Brain microvascular endothelial cell (primary cell): ENCODE results near the gene C11orf21.
"Not testable (repeated sequence)": the region's sequence is repeated elsewhere in the genome, so short reads cannot be mapped to it uniquely, and the experiment has no call there.

Source experiments
- DNase-seq: peaks from one replicate; pipeline ENCODE4 v3.0.0-alpha.2; 2020
- H3K27ac ChIP-seq: fragments of 250-450 bp; sonication (Bioruptor Pico); 2 replicates; pipeline ENCODE4 v1.5.1; 2020; ENCODE audit warnings: mild to moderate bottlenecking, moderate library complexity
- H3K27me3 ChIP-seq: fragments of 250-450 bp; sonication (Bioruptor Pico); replicated peaks from 2 replicates; pipeline ENCODE4 v1.5.1; 2020; ENCODE audit warnings: mild to moderate bottlenecking
- H3K36me3 ChIP-seq: fragments of 250-450 bp; sonication (Bioruptor Pico); replicated peaks from 2 replicates; pipeline ENCODE4 v1.5.1; 2020; ENCODE audit warnings: mild to moderate bottlenecking
- H3K4me3 ChIP-seq: 2 replicates; pipeline ENCODE4 v1.5.1; 2011; ENCODE audit warnings: low read depth, mild to moderate bottlenecking, control low read depth, low read length, moderate library complexity
- in situ Hi-C: cut with HindIII; loops from 2 replicates; pipeline ENCODE4 v1.10.0; 2017; ENCODE audit warnings: low sequenced_read_pairs, low pct_ligation_motif_present
- TF ChIP-seq, protein P1 (sequence below): IDR thresholded peaks from 2 replicates; pipeline ENCODE4 v1.5.1; 2011; ENCODE audit warnings: low read depth, mild to moderate bottlenecking, moderate library complexity, low read length, control low read depth, inconsistent platforms; ENCODE audit errors: missing control alignments

Gene C11orf21

DNA sequence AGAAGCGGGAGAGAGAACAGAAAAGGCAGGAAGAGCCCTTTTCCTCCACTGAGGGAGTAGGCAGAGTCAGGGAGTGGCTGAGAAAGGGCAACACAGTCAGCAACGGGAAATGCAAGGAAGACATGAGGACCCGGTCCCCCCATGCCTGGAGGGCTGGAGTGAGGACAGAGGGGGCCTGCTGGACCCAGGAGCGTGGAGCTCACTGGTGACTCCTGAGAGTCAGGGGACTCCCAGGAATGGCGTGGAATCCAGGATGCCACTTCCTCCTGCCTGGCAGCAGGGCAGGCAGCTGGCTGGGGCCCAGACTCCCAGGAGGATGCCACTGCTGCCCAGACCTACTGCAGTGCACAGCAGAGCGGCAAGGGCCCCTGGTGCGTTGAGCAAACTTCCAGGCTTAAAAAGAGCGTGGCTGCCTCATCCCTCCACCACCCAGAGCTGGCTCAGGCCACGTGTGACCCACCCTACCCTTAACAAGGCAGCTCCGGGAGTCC is 11.3 kb downstream of the C11orf21 start:
- in situ Hi-C loops: no loop called here
- TF ChIP-seq, protein P1, sequence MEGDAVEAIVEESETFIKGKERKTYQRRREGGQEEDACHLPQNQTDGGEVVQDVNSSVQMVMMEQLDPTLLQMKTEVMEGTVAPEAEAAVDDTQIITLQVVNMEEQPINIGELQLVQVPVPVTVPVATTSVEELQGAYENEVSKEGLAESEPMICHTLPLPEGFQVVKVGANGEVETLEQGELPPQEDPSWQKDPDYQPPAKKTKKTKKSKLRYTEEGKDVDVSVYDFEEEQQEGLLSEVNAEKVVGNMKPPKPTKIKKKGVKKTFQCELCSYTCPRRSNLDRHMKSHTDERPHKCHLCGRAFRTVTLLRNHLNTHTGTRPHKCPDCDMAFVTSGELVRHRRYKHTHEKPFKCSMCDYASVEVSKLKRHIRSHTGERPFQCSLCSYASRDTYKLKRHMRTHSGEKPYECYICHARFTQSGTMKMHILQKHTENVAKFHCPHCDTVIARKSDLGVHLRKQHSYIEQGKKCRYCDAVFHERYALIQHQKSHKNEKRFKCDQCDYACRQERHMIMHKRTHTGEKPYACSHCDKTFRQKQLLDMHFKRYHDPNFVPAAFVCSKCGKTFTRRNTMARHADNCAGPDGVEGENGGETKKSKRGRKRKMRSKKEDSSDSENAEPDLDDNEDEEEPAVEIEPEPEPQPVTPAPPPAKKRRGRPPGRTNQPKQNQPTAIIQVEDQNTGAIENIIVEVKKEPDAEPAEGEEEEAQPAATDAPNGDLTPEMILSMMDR: no peak

DNA sequence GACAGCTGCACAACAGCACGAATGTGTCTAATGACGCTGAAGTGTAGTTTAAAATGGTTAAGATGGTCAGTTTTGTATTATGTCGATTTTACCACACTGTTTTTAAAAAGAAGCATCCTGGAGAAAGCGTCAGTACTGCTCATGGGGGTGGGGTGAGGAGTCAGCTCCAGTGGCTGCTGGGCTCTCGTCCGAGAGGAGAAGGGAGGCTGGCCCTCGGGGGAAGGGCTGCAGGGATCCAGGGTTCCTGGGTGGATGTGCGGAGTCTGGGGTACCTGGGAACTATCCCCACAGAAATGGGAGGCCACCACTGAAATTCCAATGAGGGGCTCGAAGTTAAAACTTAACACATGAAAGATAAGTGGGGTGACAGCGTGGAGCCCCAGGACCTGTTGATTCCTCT is 11.9 kb downstream of the C11orf21 start:
- H3K27ac ChIP-seq: no peak overlapping the region
- H3K4me3 ChIP-seq: no peak overlapping the region
- no peaks in the 10 kb centered on the region for H3K36me3 ChIP-seq
- TF ChIP-seq, protein P1: no peak
- no peak for DNase-seq
- H3K27me3 ChIP-seq: peaks cover 9% of the 10 kb centered on the region
- in situ Hi-C loops: no loop called here

More for the DNA sequence above, 11.3 kb downstream of the C11orf21 start:
- DNase-seq: no peak
- Histone ChIP-seq H3K36me3 (no peaks in the 10 kb centered on the region), H3K4me3 (no peak overlapping the region), H3K27ac (no peak overlapping the region), H3K27me3 (peaks cover 9% of the 10 kb centered on the region)

DNA sequence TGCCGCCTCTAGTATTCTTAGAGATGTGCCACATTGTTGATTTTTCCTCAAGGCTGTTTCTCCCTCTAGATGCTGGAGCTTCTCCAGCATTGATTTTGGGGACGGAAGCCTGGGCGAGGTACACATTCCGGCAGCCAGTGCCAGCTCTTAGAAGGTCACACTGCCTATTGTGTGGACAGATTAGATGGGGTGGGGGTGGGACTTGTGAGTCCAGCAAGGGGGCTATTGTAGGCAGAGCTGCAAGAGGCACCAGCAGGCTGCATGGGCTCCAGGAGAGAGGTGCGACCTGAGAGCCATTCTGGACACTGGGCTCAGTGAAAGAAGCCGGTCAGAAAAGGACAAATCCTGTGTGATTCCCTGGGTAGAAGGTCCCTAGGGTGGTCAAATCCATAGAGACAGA is 12.4 kb downstream of the C11orf21 start:
- in situ Hi-C loops: no loop called here
- DNase-seq: no peak
- TF ChIP-seq, protein P1: no peak
- Histone ChIP-seq H3K4me3 (no peak overlapping the region), H3K36me3 (no peaks in the 10 kb centered on the region), H3K27me3 (peaks cover 9% of the 10 kb centered on the region), H3K27ac (no peak overlapping the region)

DNA sequence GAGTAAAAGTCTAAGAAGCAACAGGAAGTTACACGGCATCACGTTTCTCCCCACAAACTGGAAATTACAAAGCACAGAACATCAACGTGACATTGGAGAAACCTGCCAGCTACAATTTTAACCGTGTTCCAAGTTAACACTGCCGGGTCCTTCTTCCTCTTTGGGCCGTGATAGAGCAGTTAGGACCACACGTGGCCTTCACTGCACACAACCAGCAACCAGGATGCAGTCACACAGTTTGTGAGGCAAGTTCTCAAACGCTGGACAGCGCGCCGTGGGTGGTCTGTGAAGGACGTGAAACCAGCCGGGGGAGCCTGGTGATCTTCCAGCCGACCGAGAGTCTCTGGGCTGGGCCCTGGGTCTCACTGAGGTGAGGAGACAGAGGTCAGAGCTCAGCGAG is 14.6 kb downstream of the C11orf21 start:
- Histone ChIP-seq H3K27ac (no peak overlapping the region), H3K27me3 (peaks cover 12% of the 10 kb centered on the region), H3K36me3 (no peaks in the 10 kb centered on the region), H3K4me3 (no peak overlapping the region)
- TF ChIP-seq, protein P1: no peak
- no peak for DNase-seq
- in situ Hi-C loops: no loop called here

DNA sequence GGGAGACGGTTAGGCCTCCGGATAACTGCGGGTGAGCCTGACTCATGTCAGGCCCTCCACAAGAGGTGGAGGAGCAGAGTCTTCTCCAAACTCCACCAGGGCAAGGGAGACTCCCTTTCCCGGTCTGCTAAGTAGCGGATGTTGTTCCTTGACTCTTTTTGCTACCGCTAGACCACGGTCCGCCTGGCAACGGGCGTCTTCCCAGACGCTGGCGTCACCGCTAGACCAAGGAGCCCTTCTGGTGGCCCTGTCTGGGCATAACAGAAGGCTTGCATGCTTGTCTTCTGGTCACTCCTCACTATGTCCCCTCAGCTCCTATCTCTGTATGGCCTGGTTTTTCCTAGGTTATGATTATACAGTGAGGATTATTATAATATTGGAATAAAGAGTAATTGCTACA is 15.4 kb downstream of the C11orf21 start:
- H3K27me3 ChIP-seq: peaks cover 12% of the 10 kb centered on the region
- H3K36me3 ChIP-seq, DNase-seq, in situ Hi-C loops, H3K27ac ChIP-seq, H3K4me3 ChIP-seq: not testable (repeated sequence)

DNA sequence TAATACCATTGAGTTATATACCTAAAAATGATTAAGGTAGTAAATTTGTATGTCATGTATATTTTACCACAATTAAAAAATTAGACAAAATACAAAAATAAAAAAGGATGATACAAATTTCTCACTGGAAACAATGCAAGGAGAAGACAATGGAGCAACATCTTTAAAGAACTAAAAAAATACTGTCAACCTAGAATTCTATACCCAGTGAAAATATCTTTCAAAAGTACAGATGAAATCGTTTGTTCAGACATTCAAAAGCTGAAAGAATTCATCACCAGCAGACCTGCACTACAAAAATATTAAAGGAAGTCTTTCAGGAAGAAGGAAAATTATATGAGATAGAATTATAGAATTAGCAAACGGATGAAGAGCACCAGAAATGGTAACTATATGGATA is 21.5 kb downstream of the C11orf21 start:
- Histone ChIP-seq H3K27me3 (peaks cover 4% of the 10 kb centered on the region), H3K36me3 (no peaks in the 10 kb centered on the region), H3K4me3 (no peak overlapping the region), H3K27ac (no peak overlapping the region)
- in situ Hi-C loops: no loop called here
- TF ChIP-seq, protein P1: no peak
- no peak for DNase-seq
